GM13976 (cell line): ENCODE measurements around the gene SLCO4C1.

ENCODE experiments used
- DNase-seq: peaks from one replicate; pipeline ENCODE4 v3.0.0; 2012; ENCODE audit warnings: low spot score
- in situ Hi-C: fragments of 300-500 bp; cut with MboI; formaldehyde crosslinking; loops from one replicate; pipeline ENCODE4 v1.12.0; 2022; ENCODE audit warnings: low sequenced_read_pairs, mixed read lengths, inconsistent platforms; ENCODE audit not compliant: unreplicated experiment
- TF ChIP-seq, protein P1 (sequence below): IDR thresholded peaks from 2 replicates; pipeline ENCODE4 v1.5.1; 2012; ENCODE audit warnings: borderline replicate concordance, mild to moderate bottlenecking; ENCODE audit not compliant: insufficient read depth; ENCODE audit errors: extremely low read depth, missing control alignments, control extremely low read depth

SLCO4C1 gene

DNA sequence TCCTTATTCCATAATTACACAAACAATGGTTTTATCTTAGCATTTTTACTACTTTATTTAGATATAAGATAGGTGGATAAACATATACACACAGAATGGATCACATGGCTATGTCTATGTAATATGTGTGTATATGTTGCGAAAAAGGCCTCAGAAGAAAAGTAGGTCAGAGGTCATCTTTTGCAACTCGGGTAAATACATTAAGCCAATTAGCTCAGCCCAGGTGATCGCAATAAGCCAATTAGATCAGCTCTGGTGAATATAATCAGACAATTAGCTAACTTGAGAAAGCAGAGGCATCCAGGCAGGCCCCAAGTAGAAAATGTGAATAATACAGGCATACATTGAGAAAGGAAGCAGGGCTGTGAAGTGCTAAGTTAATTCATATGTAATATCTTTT, 24.3 kb downstream of the SLCO4C1 start:
- TF ChIP-seq, protein P1, sequence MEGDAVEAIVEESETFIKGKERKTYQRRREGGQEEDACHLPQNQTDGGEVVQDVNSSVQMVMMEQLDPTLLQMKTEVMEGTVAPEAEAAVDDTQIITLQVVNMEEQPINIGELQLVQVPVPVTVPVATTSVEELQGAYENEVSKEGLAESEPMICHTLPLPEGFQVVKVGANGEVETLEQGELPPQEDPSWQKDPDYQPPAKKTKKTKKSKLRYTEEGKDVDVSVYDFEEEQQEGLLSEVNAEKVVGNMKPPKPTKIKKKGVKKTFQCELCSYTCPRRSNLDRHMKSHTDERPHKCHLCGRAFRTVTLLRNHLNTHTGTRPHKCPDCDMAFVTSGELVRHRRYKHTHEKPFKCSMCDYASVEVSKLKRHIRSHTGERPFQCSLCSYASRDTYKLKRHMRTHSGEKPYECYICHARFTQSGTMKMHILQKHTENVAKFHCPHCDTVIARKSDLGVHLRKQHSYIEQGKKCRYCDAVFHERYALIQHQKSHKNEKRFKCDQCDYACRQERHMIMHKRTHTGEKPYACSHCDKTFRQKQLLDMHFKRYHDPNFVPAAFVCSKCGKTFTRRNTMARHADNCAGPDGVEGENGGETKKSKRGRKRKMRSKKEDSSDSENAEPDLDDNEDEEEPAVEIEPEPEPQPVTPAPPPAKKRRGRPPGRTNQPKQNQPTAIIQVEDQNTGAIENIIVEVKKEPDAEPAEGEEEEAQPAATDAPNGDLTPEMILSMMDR: no peak
- in situ Hi-C loops: no loop called here
- no peak for DNase-seq

DNA sequence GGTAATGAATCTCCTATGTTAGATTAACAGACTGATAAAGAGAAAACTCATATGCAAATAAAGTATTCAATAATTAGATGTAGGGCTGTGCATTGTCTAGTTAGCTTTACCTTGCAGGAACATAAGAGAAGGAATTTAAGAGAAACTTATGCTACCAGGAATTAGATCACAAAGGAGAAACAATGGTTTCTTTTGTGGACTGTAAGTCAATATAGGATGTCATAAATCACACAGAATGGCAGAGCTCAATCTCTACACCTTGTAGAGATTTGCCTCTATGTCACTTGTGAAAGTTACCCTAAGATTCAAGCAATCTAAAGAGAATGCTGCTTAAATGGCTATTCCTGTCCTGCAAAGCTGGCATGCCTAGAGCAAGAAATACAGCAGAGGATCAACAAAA, 26.0 kb downstream of the SLCO4C1 start:
- TF ChIP-seq, protein P1: no peak
- DNase-seq: no peak
- in situ Hi-C loops: no loop called here

DNA sequence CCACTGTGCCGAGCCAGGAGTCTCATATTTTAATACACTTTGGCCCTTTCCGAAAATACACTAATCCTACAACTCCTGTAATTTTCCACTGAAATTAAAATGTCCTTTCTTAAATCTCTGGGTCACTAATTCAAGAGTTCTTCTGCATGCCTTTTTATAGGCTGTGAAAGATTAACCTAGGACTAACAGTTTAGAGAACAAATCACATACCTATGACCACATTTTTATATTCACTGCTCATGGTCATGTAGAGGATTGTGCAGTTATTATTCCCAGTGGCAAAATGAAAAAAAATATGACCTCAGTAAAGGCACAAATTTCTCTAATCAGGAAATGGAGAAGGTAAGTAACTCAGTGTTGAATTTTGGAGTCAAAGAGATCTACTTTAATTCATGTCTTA, 33.4 kb downstream of the SLCO4C1 start:
- in situ Hi-C loops: no loop called here
- TF ChIP-seq, protein P1: no peak
- no peak for DNase-seq

DNA sequence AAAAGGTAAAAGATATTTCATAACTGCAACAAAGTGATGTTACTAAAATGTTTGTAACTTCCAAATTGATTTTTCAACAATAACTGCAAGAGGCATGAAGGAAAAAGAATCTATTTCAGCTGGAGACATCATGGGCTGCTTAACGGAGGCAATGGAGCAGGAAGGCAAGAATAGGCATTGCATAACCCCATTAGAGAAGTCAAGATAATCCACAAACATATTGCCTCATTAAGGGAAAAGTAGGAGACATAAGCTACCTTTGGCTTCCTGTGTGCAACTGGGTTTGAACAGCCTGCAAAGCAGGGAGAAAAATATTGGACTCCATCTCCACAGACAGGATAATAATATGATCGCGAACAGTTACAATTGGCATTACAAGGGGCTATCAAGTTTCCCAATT, 46.7 kb downstream of the SLCO4C1 start:
- TF ChIP-seq, protein P1: no peak
- DNase-seq: no peak
- in situ Hi-C loops: no loop called here

DNA sequence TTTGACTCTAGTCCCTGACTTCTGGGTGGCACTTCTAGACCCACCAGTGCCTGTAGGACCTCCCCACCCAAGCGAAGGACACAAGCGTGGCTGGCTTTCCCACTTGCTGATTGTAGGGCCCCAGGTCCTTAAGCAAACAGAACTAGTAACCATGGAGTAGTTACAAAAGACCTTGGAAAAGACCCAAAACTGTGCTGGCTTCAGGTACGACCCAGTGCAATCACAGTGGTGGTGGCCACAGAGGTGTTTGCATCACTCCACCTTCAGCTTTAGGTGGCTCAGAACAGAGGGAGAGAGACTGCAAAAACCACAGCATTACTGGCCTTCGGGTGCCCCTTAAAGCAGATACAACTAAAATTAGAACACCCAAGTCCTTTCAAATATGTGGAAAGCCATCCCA, 52.9 kb downstream of the SLCO4C1 start:
- in situ Hi-C loops: no loop called here
- DNase-seq: no peak
- TF ChIP-seq, protein P1: no peak

DNA sequence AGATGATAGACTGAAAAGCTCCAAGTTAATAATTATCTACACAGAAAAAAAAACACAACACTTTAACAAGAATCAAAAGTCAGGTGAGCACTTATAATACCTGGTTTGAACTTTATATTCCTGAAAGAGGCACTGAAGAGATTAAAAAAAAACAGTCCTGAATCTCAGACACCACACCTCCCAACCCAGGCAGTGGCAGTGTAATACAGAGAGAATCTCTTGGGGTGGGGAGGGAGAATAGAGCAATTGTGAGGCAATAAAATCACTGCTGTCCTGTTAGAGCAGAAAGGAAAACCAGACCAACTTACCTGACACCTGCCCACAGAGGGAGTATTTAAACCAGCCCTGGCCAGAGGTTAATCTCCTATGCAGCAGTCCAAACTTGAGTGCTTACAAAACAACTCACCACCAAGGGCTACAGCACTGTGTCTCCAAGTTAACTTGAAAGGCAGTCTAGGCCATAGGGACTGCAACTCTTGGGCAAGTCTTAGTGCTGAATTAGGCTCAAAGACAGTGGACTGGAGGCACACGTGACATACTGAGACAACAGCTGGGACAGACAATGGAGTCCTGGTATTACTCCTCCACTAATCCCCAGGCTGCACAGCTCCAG, 54.2 kb downstream of the SLCO4C1 start:
- TF ChIP-seq, protein P1: no peak
- DNase-seq: no peak
- in situ Hi-C loops: no loop called here
